HUES6 (cell line): ENCODE results near the gene ITPR3.
"Not testable (repeated sequence)": the region's sequence is repeated elsewhere in the genome, so short reads cannot be mapped to it uniquely, and the experiment has no call there.

Experiments
- H3K27ac ChIP-seq: 2 replicates; pipeline ENCODE4 v1.7.0; 2013; ENCODE audit warnings: low read depth, mild to moderate bottlenecking, low read length, inconsistent platforms
- H3K27me3 ChIP-seq: 2 replicates; pipeline ENCODE4 v1.6.1; 2013; ENCODE audit warnings: low read length; ENCODE audit not compliant: control insufficient read depth, insufficient read depth
- H3K36me3 ChIP-seq: 2 replicates; pipeline ENCODE4 v1.6.1; 2013; ENCODE audit warnings: low read length; ENCODE audit not compliant: control insufficient read depth, insufficient read depth
- H3K4me1 ChIP-seq: 2 replicates; pipeline ENCODE4 v1.6.1; 2013; ENCODE audit warnings: low read length; ENCODE audit not compliant: control insufficient read depth, insufficient read depth
- H3K4me3 ChIP-seq: 2 replicates; pipeline ENCODE4 v1.5.1; 2013; ENCODE audit warnings: low read depth, low read length
- H3K9ac ChIP-seq: one replicate; pipeline ENCODE4 v1.6.1; 2013; ENCODE audit warnings: mild to moderate bottlenecking, low read length
- H3K9me3 ChIP-seq: 2 replicates; pipeline ENCODE4 v1.6.1; 2013; ENCODE audit warnings: low read depth, low read length; ENCODE audit not compliant: control insufficient read depth, insufficient read depth

ITPR3 gene

GRCh38 chr6:33592280-33592594 lies 28.9 kb upstream of the ITPR3 start:
- Histone ChIP-seq H3K9me3 (no peaks in the 10 kb centered on the region), H3K4me1 (peaks cover 33% of the 10 kb centered on the region), H3K27ac (no peak overlapping the region), H3K36me3 (no peaks in the 10 kb centered on the region), H3K27me3 (no peaks in the 10 kb centered on the region), H3K9ac (no peak overlapping the region), H3K4me3 (no peak overlapping the region)

GRCh38 chr6:33592595-33593413 lies 28.3 kb upstream of the ITPR3 start:
- Histone ChIP-seq H3K4me1 (peaks cover 33% of the 10 kb centered on the region), H3K27me3 (no peaks in the 10 kb centered on the region), H3K9ac (peak overlapping the region; percentile 32), H3K27ac (no peak overlapping the region), H3K36me3 (no peaks in the 10 kb centered on the region), H3K9me3 (no peaks in the 10 kb centered on the region), H3K4me3 (peak overlapping the region; percentile 51)

DNA sequence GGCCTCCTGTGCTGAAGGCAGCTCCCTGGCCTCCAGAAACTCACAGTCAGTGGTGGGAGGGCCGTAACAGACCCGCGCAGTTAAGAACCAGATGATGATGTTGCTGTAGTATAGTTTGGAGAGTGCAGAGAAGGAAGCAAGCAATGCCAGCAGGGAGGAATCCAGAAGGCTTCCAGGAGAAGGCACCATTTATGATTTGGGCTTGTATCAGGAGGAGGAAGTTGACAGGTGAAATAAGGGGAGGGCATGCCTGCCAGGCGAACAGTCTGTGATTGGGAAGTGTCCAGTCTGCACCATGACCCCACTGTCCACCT lies 27.8 kb upstream of the ITPR3 start:
- H3K4me3 ChIP-seq, result peak overlapping the region; percentile 51
- H3K36me3 ChIP-seq, result no peaks in the 10 kb centered on the region
- peaks cover 33% of the 10 kb centered on the region for H3K4me1 ChIP-seq
- no peak overlapping the region for H3K9ac ChIP-seq
- no peaks in the 10 kb centered on the region for H3K9me3 ChIP-seq
- no peak overlapping the region for H3K27ac ChIP-seq
- H3K27me3 ChIP-seq, result no peaks in the 10 kb centered on the region

DNA sequence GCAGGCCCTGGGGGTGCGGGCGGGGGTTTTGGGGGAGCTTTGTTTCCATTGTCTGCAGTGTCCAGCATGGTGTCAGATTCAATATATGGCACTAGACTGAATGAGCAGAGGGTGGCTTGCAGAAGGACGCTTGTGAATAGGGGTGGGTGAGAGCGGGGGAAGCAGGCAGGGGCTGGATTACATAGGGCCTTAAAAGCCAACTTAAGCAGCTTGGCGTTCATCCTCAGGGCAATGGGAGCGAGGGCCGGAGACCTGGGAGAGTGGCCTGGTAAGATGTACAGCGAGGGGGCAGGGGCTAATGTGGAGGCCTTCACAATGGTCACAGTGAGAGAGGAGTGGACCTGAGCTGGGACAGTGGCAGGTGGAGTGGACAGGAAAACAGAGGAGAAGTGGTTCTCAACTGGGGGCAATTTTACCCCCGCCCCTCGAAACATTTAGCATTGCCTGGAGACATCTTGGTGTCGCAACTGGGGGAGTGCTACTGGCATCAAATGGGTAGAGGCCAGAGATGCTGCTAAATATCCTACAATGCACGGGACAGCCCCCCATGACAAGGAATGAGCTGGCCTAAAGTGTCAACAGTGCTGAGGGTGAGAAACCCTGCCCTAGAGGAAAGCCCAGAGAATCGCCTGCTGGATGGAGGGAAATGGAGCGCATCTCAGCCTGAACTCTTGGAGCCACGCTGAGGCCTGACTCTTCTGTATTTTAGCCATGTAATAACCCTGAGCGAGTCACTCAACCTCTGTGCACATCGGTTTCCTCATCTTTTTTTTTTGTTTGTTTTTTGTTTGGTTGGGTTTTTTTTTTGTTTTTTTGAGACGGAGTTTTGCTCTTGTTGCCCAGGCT lies 25.9 kb upstream of the ITPR3 start:
- Histone ChIP-seq H3K4me1 (peaks cover 31% of the 10 kb centered on the region), H3K9me3 (no peaks in the 10 kb centered on the region), H3K27me3 (no peaks in the 10 kb centered on the region), H3K4me3 (no peak overlapping the region), H3K27ac (no peak overlapping the region), H3K9ac (no peak overlapping the region), H3K36me3 (no peaks in the 10 kb centered on the region)

- H3K27me3 ChIP-seq, H3K36me3 ChIP-seq, H3K9ac ChIP-seq, H3K9me3 ChIP-seq, H3K27ac ChIP-seq, H3K4me3 ChIP-seq: not testable (repeated sequence)
- H3K4me1 ChIP-seq, result peaks cover 16% of the 10 kb centered on the region
Measured at GRCh38 chr6:33596894-33597293, 24.2 kb upstream of the ITPR3 start.

DNA sequence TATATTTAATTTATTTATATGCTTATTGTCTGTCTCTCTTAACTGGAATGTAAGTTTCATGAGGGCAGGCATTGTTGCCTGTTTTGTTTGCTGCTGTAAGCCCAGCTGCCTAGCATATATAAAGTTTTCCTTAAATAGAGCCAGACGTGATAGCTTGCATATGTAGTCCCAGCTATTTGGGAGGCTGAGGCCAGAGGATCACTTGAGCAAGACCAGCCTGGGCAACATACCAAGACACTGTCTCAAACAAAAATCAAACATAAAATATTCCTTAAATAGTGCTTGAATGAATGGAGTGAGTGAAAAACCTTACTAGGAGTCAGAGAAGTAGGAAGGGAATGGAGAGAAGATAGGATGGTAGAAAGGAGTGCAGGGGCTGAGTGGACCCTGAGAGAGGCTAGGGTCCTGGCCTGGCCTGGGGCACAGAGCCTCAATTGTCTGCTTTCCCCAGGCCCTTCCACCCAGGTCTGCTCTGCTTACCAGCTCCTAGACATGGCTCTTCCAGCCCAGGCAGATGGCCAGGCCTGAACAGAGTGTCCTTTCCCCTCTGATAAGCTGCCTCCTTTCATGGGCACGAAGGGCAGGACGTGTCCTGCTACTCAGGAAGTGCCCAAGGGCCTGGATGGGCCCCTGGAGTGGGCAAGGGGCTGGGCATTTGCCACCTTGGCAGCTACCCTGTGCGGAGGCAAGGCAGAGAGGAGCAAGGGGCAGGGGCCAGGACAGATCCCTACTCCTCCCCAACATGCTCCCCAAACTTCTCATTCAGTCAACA lies 23.4 kb upstream of the ITPR3 start:
- Histone ChIP-seq H3K36me3 (no peaks in the 10 kb centered on the region), H3K4me3 (no peak overlapping the region), H3K9me3 (no peaks in the 10 kb centered on the region), H3K4me1 (peaks cover 16% of the 10 kb centered on the region), H3K27ac (no peak overlapping the region), H3K9ac (no peak overlapping the region), H3K27me3 (no peaks in the 10 kb centered on the region)

- Histone ChIP-seq H3K4me1 (peaks cover 13% of the 10 kb centered on the region), H3K36me3 (no peaks in the 10 kb centered on the region), H3K27me3 (no peaks in the 10 kb centered on the region), H3K9ac (no peak overlapping the region), H3K9me3 (no peaks in the 10 kb centered on the region), H3K27ac (no peak overlapping the region), H3K4me3 (no peak overlapping the region)
Measured at GRCh38 chr6:33599413-33599938, 21.6 kb upstream of the ITPR3 start.

- H3K4me3 ChIP-seq, result no peak overlapping the region
- peaks cover 6% of the 10 kb centered on the region for H3K9me3 ChIP-seq
- no peak overlapping the region for H3K9ac ChIP-seq
- no peaks in the 10 kb centered on the region for H3K36me3 ChIP-seq
- H3K4me1 ChIP-seq, result peaks cover 8% of the 10 kb centered on the region; the same call in 1 of the 2 replicates
- H3K27ac ChIP-seq, result no peak overlapping the region
- H3K27me3 ChIP-seq, result no peaks in the 10 kb centered on the region
Measured at GRCh38 chr6:33600761-33601160, 20.4 kb upstream of the ITPR3 start.

GRCh38 chr6:33602180-33602579 lies 18.9 kb upstream of the ITPR3 start:
- peaks cover 6% of the 10 kb centered on the region for H3K9me3 ChIP-seq
- peaks cover 14% of the 10 kb centered on the region for H3K4me1 ChIP-seq
- H3K27ac ChIP-seq, result no peak overlapping the region
- H3K36me3 ChIP-seq, result no peaks in the 10 kb centered on the region
- H3K9ac ChIP-seq, result no peak overlapping the region
- H3K27me3 ChIP-seq, result no peaks in the 10 kb centered on the region
- H3K4me3 ChIP-seq, result no peak overlapping the region

DNA sequence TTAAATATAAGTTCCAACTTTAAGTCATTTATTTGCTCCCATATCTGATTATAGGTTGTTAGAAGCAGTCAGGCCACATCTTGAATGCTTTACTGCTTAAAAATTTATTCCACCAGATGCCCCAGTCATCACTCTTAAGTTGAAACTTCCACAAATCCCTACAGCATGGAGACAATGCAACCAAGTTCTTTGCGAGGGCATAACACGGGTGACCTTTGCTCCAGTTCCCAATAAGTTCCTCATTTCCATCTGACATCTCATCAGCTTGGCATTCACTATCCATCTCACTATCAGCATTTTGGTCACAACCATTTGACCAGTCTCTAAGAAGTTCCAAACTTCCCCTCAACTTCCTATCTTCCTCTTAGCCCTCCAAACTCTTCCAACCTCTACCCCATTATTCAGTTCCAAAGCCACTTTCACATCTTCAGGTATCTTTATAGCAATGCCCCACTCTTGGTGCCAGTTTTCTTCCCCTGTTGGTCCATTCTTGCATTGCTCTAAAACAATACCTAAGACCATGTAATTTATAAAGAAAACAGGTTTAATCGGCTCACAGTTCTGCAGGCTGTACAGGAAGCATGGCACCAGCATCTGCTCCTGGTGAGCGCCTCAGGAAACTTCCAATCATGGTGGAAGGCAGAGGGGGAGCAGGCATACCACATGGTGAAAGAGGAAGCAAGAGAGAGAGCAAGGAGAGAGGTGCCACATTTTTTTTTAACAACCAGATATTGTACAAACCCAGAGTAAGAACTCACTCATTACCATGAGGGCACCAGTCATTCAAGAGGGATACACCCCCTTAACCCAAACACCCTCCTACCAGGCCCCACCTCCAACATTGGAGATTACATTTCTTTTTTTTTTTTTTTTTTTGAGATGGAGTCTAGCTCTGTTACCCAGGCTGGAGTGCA lies 15.9 kb upstream of the ITPR3 start:
- H3K4me1 ChIP-seq, result peaks cover 38% of the 10 kb centered on the region
- peaks cover 6% of the 10 kb centered on the region for H3K9me3 ChIP-seq
- H3K9ac ChIP-seq, result no peak overlapping the region
- no peak overlapping the region for H3K4me3 ChIP-seq
- H3K27me3 ChIP-seq, result no peaks in the 10 kb centered on the region
- H3K27ac ChIP-seq, result no peak overlapping the region
- no peaks in the 10 kb centered on the region for H3K36me3 ChIP-seq
